Upper lobe of left lung (tissue), 6 donors: ENCODE results near the gene LRP1B. TPM values are rescaled to one million over a fixed set of nuclear protein-coding genes. Genes with fewer than 3 reads are reported as not detected.

Experiments
- ATAC-seq, 2 donors: fragments of 200-7000 bp; cut with Tn5 transposase; one replicate each; pipeline ENCODE4 v1.9.1; 2022; ENCODE audit warnings: mild to moderate bottlenecking in 2 of 2, moderate library complexity in 2 of 2; ENCODE audit not compliant: low FRiP score in 2 of 2
- DNase-seq, 2 donors: peaks; one replicate each; pipeline ENCODE4 v3.0.0-alpha.2; 2019 to 2020
- H3K27ac ChIP-seq, 4 donors: fragments of 200-600 bp; sonication (generic); one replicate each; pipeline ENCODE4 v1.5.1; 2016 to 2019
- H3K27me3 ChIP-seq, 4 donors: fragments of 200-600 bp; sonication (generic); one replicate each; pipeline ENCODE4 v1.5.1; 2017 to 2019
- H3K36me3 ChIP-seq, 4 donors: fragments of 200-600 bp; sonication (generic); one replicate each; pipeline ENCODE4 v1.5.1; 2016 to 2019
- H3K4me1 ChIP-seq, 4 donors: fragments of 200-600 bp; sonication (generic); one replicate each; pipeline ENCODE4 v1.5.1; 2018 to 2019
- H3K4me3 ChIP-seq, 4 donors: fragments of 200-600 bp; sonication (generic); one replicate each; pipeline ENCODE4 v1.5.1; 2017 to 2019; ENCODE audit warnings: mild to moderate bottlenecking in 2 of 4, moderate library complexity in 1 of 4
- H3K9me3 ChIP-seq, 4 donors: fragments of 200-600 bp; sonication (generic); one replicate each; pipeline ENCODE4 v1.5.1; 2018 to 2019
- CTCF ChIP-seq, 6 experiments: fragments of 450-650 bp in 4 of 6; fragments of 200-600 bp in 2 of 6; sonication (generic) in 2 of 6; IDR thresholded peaks; one replicate each; pipeline ENCODE4 v1.5.1; 2016 to 2019; ENCODE audit warnings: antibody characterized with exemption in 6 of 6
- EP300 ChIP-seq, 4 donors: sonication (generic); formaldehyde crosslinking; IDR thresholded peaks; one replicate each; pipeline ENCODE4 v1.5.1; 2017; ENCODE audit warnings: antibody characterized with exemption in 4 of 4, control low read depth in 2 of 4
- POLR2A ChIP-seq, 4 donors: fragments of 450-650 bp; IDR thresholded peaks; one replicate each; pipeline ENCODE4 v1.5.1; 2016 to 2017; ENCODE audit warnings: antibody characterized with exemption in 4 of 4, mild to moderate bottlenecking in 2 of 4
- POLR2AphosphoS5 ChIP-seq, 2 donors: sonication (generic); formaldehyde crosslinking; IDR thresholded peaks; one replicate each; pipeline ENCODE4 v1.5.1; 2017; ENCODE audit warnings: antibody characterized with exemption in 2 of 2
- WGBS, 2 donors: methylation state at CpG; one replicate each; pipeline ENCODE4 v1.1.5; 2017 to 2018; 5-methylcytosine and 5-hydroxymethylcytosine counted together
- total RNA-seq, 6 donors: library from RNA; depleted of rRNA in 4 of 6; stranded (reverse); fragments of >200 nt in 4 of 6; gene quantifications; one replicate each; pipeline versions ENCODE4 v1.1.0 to v1.2.1, GENCODE V29; 2016 to 2021
- donor health status: DM: no; HTN: no; CAD: no; lungs with moderate emphysema.
- donor health status: DM: no; HTN: yes; CAD: no; lungs with severe emphysema.

Gene LRP1B
- total RNA-seq, 6 donors from 2014 or later: under 0.01 to 0.46 (median 0.11) TPM

GRCh38 chr2:141601511-141602152 is 529.2 kb downstream of the LRP1B start:
- Histone ChIP-seq H3K27ac (no peak overlapping the region), H3K36me3 (no peaks in the 10 kb centered on the region), H3K27me3 (no peaks in the 10 kb centered on the region), H3K4me1 (no peaks in the 10 kb centered on the region), H3K9me3 (no peaks in the 10 kb centered on the region), H3K4me3 (no peak overlapping the region)
- no peak for ATAC-seq
- no peak for TF ChIP-seq EP300 (IDR thresholded peaks at IDR 0.05)
- TF ChIP-seq POLR2A (IDR thresholded peaks at IDR 0.05): no peak
- no peak for TF ChIP-seq CTCF (IDR thresholded peaks at IDR 0.05)
- no peak for TF ChIP-seq POLR2AphosphoS5 (IDR thresholded peaks at IDR 0.05)
- DNase-seq: no peak
- WGBS, 2 donors: 67 to 87% methylated on average over 8 of the region's 8 CpGs

DNA sequence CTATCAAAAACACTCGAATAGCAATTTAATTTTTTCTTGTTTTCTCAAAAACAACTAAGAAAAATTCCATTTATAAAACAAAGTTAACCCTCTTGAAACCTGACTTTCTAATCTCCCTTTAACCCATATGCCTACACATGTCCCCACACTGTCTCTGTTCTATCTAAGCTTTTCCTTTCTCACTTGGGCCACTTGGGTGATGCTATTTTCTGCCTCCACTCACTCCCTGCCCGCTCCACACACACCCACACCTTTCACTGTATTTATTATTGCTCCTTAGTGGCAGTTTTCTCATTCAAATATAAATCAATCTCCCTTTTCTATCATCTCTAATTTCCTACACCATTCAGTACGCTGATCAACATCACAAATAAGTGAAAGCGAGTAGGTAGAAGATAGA is 531.1 kb downstream of the LRP1B start:
- H3K4me1 ChIP-seq: no peaks in the 10 kb centered on the region
- WGBS, 2 donors: 86 to 89% methylated on average over 4 of the region's 4 CpGs

GRCh38 chr2:141598982-141599381 is 531.8 kb downstream of the LRP1B start:
- Histone ChIP-seq H3K4me3 (no peak overlapping the region), H3K4me1 (no peaks in the 10 kb centered on the region), H3K27me3 (no peaks in the 10 kb centered on the region), H3K27ac (no peak overlapping the region), H3K36me3 (no peaks in the 10 kb centered on the region), H3K9me3 (peaks cover 0 to 2% (median 0%) of the 10 kb centered on the region in 4 donors)
- DNase-seq (no peak), ATAC-seq (no peak)
- TF ChIP-seq POLR2AphosphoS5 (IDR thresholded peaks at IDR 0.05) (no peak), POLR2A (IDR thresholded peaks at IDR 0.05) (no peak), CTCF (IDR thresholded peaks at IDR 0.05) (no peak), EP300 (IDR thresholded peaks at IDR 0.05) (no peak)
- WGBS, 2 donors: 50 to 60% methylated on average over 1 of the region's 2 CpGs

More for the DNA sequence above, 531.1 kb downstream of the LRP1B start:
- H3K36me3 ChIP-seq: no peaks in the 10 kb centered on the region
- DNase-seq (no peak), ATAC-seq (no peak)
- H3K27ac ChIP-seq: no peak overlapping the region
- TF ChIP-seq CTCF (IDR thresholded peaks at IDR 0.05): no peak
- no peak for TF ChIP-seq POLR2A (IDR thresholded peaks at IDR 0.05)
- TF ChIP-seq EP300 (IDR thresholded peaks at IDR 0.05): no peak
- TF ChIP-seq POLR2AphosphoS5 (IDR thresholded peaks at IDR 0.05): no peak
- no peaks in the 10 kb centered on the region for H3K9me3 ChIP-seq
- H3K27me3 ChIP-seq: no peaks in the 10 kb centered on the region
- no peak overlapping the region for H3K4me3 ChIP-seq

GRCh38 chr2:141595316-141595920 is 535.4 kb downstream of the LRP1B start:
- H3K4me1 ChIP-seq: no peaks in the 10 kb centered on the region
- no peak overlapping the region for H3K27ac ChIP-seq
- no peaks in the 10 kb centered on the region for H3K36me3 ChIP-seq
- no peak overlapping the region for H3K4me3 ChIP-seq
- 75 to 79% methylated on average over 3 of the region's 3 CpGs for WGBS, 2 donors
- peaks cover 0 to 4% (median 0%) of the 10 kb centered on the region in 4 donors for H3K9me3 ChIP-seq
- DNase-seq (no peak), ATAC-seq (no peak)
- H3K27me3 ChIP-seq: no peaks in the 10 kb centered on the region
- no peak for TF ChIP-seq CTCF (IDR thresholded peaks at IDR 0.05)
- TF ChIP-seq POLR2A (IDR thresholded peaks at IDR 0.05): no peak
- TF ChIP-seq POLR2AphosphoS5 (IDR thresholded peaks at IDR 0.05): no peak
- no peak for TF ChIP-seq EP300 (IDR thresholded peaks at IDR 0.05)

DNA sequence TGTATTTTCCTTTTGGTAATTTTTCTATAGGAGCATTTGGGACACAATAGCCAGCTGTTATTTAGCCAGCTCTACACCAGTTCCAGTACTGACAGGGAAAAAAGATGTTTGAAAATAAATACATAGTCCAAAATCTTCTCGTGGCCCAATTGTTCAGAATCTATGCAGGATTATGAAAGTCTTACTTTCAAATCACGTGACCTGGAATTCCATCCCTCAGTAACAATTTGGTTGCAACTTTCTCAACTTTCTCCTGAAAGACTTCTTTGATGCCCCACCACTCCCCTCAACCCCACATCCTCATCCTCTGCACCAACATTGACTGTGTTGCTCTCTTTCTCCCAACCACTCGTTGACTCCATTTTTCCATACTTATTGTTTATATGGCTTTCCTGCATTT is 539.0 kb downstream of the LRP1B start:
- no peak overlapping the region for H3K4me3 ChIP-seq
- no peaks in the 10 kb centered on the region for H3K27me3 ChIP-seq
- DNase-seq: no peak
- TF ChIP-seq POLR2A (IDR thresholded peaks at IDR 0.05) (no peak), EP300 (IDR thresholded peaks at IDR 0.05) (no peak), CTCF (IDR thresholded peaks at IDR 0.05) (no peak), POLR2AphosphoS5 (IDR thresholded peaks at IDR 0.05) (no peak)
- no peaks in the 10 kb centered on the region for H3K36me3 ChIP-seq
- H3K4me1 ChIP-seq: no peaks in the 10 kb centered on the region
- peaks cover 0 to 4% (median 0%) of the 10 kb centered on the region in 4 donors for H3K9me3 ChIP-seq
- WGBS, 2 donors: 44 to 49% methylated on average over 3 of the region's 3 CpGs
- no peak overlapping the region for H3K27ac ChIP-seq
- no peak for ATAC-seq
